Activated naive CD4-positive, alpha-beta T cell treated with anti-CD3 and anti-CD28 coated beads for 36 hours (primary cell): ENCODE measurements around the gene SEMG1. TPM values are rescaled to one million over a fixed set of nuclear protein-coding genes. Genes with fewer than 3 reads are reported as not detected.

Experiments
- CTCF ChIA-PET: fragments of 350-600 bp; sonication (Branson Sonifier 250); formaldehyde crosslinking; loops from one replicate; lab custom pipeline; 2021; ENCODE audit warnings: antibody characterized with exemption; lab: Charles Lee
- DNase-seq: peaks from one replicate; pipeline ENCODE4 v3.0.0-alpha.2; 2020
- H3K27ac Mint-ChIP-seq: one replicate; pipeline ENCODE4 v1.8.0; 2021; ENCODE audit warnings: mild to moderate bottlenecking, mixed read lengths
- H3K27me3 Mint-ChIP-seq: one replicate; pipeline ENCODE4 v1.8.0; 2021; ENCODE audit warnings: low read depth, mixed read lengths
- H3K36me3 Mint-ChIP-seq: one replicate; pipeline ENCODE4 v1.8.0; 2021; ENCODE audit warnings: low read depth, mixed read lengths
- H3K4me1 Mint-ChIP-seq: one replicate; pipeline ENCODE4 v1.8.0; 2021; ENCODE audit warnings: low read depth, mixed read lengths
- H3K4me3 Mint-ChIP-seq: one replicate; pipeline ENCODE4 v1.8.0; 2021; ENCODE audit warnings: mild to moderate bottlenecking, moderate library complexity, mixed read lengths
- H3K9me3 Mint-ChIP-seq: one replicate; pipeline ENCODE4 v1.8.0; 2021; ENCODE audit warnings: mixed read lengths
- intact Hi-C: fragments of 100-400 bp; cut with micrococcal nuclease; formaldehyde crosslinking; loops from one replicate; pipeline ENCODE4 v1.15.1; 2023
- total RNA-seq, 2 experiments: library from RNA; stranded (reverse); gene quantifications; one replicate each; pipeline ENCODE4 v1.2.3, GENCODE V29; 2021

The SEMG1 gene
- total RNA-seq, 2 experiments from 2014 or later = not detected

DNA sequence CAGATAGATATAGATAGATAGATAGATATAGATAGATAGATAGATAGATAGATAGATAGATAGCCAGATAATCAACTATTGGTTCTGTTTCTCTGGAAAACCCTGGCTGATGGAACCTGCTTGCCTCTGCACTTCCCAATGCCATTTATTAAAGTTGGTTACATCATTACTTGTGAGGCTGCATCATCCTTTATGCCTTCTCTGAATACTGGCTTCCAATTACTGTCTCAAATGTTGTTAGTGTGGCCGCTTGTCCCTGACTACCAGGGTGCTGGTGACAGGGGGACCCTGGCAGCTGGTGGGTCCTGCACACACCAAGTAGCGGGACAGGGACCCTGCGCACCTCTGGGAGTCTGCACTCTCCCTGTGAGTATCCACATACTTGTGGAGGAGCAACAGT, 51.4 kb downstream of the SEMG1 start:
- no peak overlapping the region for H3K27ac Mint-ChIP-seq
- CTCF ChIA-PET = no interaction called here
- H3K9me3 Mint-ChIP-seq = no peaks in the 10 kb centered on the region
- H3K4me1 Mint-ChIP-seq = no peaks in the 10 kb centered on the region
- intact Hi-C loops = no loop called here
- no peaks in the 10 kb centered on the region for H3K36me3 Mint-ChIP-seq
- no peak overlapping the region for H3K4me3 Mint-ChIP-seq
- DNase-seq = no peak
- peaks cover 11% of the 10 kb centered on the region for H3K27me3 Mint-ChIP-seq

DNA sequence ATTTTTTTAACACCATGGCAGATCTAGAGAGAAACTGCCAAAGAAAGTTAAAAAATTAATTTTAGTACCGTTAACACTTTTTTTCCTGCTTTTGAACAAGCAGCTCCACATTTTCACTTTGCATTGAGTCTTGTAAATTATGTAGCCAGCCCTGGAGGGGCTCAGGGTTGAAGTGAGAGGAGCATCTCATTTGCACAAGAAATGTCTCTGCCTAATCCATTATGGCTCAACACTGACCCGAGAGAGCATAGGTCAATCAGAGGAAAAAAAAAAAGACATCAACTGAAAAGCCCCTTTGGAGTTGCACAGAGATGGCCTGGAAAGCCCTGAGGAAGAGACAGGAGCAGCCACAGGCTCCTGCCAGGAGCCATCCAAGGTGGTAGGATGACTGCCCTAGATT, 51.8 kb downstream of the SEMG1 start:
- DNase-seq = no peak
- Mint-ChIP-seq H3K4me1 (no peaks in the 10 kb centered on the region), H3K36me3 (no peaks in the 10 kb centered on the region), H3K27ac (no peak overlapping the region), H3K9me3 (no peaks in the 10 kb centered on the region), H3K4me3 (no peak overlapping the region), H3K27me3 (peaks cover 8% of the 10 kb centered on the region)
- intact Hi-C loops = no loop called here
- CTCF ChIA-PET = no interaction called here

Other genes starting within 250 kb of the SEMG1 start
- 10 to 100 TPM; 44.0 to 45.9 TPM for gene TOMM34, start 246.6 kb upstream of the SEMG1 start, total RNA-seq
- 100 to 1,000 TPM; 110 to 116 TPM for gene STK4, start 240.5 kb upstream of the SEMG1 start, total RNA-seq
- gene KCNS1, start 105.9 kb upstream of the SEMG1 start, total RNA-seq = under 1 TPM; 0.40 to 0.48 TPM
- not detected for gene WFDC5, start 91.9 kb upstream of the SEMG1 start, total RNA-seq
- not detected for gene WFDC12, start 82.6 kb upstream of the SEMG1 start, total RNA-seq
- gene PI3, start 32.1 kb upstream of the SEMG1 start, total RNA-seq = not detected
- gene SEMG2, start 14.3 kb downstream of the SEMG1 start, total RNA-seq = not detected
- not detected for gene SLPI, start 47.5 kb downstream of the SEMG1 start, total RNA-seq
- not detected for gene RBPJL, start 99.8 kb downstream of the SEMG1 start, total RNA-seq
- gene MATN4, start 101.3 kb downstream of the SEMG1 start, total RNA-seq = 1 to 10 TPM; 1.0 to 1.5 TPM
- gene SDC4, start 141.4 kb downstream of the SEMG1 start, total RNA-seq = 10 to 100 TPM; 28.4 to 31.4 TPM
- 10 to 100 TPM; 24.0 to 26.0 TPM for gene SYS1, start 156.1 kb downstream of the SEMG1 start, total RNA-seq
- 1 to 10 TPM in 1 of 2 experiments, under 1 TPM in 1; 0.59 to 1.0 TPM for gene TP53TG5, start 171.3 kb downstream of the SEMG1 start, total RNA-seq
- gene DBNDD2, start 201.3 kb downstream of the SEMG1 start, total RNA-seq = 10 to 100 TPM; 55.3 to 56.7 TPM
- gene PIGT, start 209.1 kb downstream of the SEMG1 start, total RNA-seq = 10 to 100 TPM; 37.7 to 43.8 TPM